Measurements from ENCODE around the gene PLXNA4.

GRCh38 chr7:132182992-132183391, 393.3 kb downstream of the PLXNA4 start:
- TF ChIP-seq, protein P1, sequence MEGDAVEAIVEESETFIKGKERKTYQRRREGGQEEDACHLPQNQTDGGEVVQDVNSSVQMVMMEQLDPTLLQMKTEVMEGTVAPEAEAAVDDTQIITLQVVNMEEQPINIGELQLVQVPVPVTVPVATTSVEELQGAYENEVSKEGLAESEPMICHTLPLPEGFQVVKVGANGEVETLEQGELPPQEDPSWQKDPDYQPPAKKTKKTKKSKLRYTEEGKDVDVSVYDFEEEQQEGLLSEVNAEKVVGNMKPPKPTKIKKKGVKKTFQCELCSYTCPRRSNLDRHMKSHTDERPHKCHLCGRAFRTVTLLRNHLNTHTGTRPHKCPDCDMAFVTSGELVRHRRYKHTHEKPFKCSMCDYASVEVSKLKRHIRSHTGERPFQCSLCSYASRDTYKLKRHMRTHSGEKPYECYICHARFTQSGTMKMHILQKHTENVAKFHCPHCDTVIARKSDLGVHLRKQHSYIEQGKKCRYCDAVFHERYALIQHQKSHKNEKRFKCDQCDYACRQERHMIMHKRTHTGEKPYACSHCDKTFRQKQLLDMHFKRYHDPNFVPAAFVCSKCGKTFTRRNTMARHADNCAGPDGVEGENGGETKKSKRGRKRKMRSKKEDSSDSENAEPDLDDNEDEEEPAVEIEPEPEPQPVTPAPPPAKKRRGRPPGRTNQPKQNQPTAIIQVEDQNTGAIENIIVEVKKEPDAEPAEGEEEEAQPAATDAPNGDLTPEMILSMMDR (optimal IDR thresholded peaks at IDR 0.05 in 1 of 3, IDR thresholded peaks at IDR 0.05 in 1 of 3, conservative IDR thresholded peaks at IDR 0.05 in 1 of 3; ENCODE audit: extremely low read depth in 1 of 3, insufficient read depth in 2 of 3, low read length in 3 of 3) = no peak
- no peak for TF ChIP-seq EZH2 (IDR thresholded peaks at IDR 0.05; ENCODE audit: low read length)

All from keratinocyte (primary cell).